PC-9 (cell line): ENCODE measurements around the gene TBCE.

Source experiments
- CTCF ChIP-seq: fragments of 200-600 bp; sonication (generic); conservative IDR thresholded peaks from 2 replicates; pipeline ENCODE4 v1.6.1; 2017; ENCODE audit warnings: mixed run types, antibody characterized with exemption, mild to moderate bottlenecking, moderate library complexity
- EZH2 ChIP-seq: fragments of 200-600 bp; sonication (generic); IDR thresholded peaks from 2 replicates; pipeline ENCODE4 v1.8.0; 2017; ENCODE audit warnings: antibody characterized with exemption, low read depth

- TF ChIP-seq CTCF (peak; percentile 89), EZH2 (no peak)
These were observed 48.0 kb downstream of the TBCE start for GRCh38 chr1:235415008-235415904.
